ENCODE results near the gene TM4SF4.

DNA sequence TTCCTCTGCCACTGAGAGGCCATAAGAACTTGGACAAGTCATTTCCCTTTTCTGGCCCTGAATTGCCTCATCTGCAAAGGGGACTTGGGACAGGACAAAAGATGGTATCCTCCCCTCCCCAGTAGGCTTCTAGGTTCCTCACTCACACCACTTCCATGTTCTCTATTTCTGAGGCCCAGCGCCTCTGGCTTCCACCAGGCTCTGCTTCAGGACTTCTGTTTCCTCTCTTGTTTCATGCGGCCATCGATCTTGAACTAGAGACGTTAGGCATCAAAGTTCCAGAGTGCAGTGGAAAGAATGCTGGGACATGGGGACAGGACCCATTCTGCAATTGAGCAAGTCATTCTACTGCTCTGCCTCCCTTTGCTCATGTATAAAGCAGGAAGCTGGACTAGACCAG lies 1.7 kb downstream of the TM4SF4 start:
- TF ChIP-seq, protein P1, sequence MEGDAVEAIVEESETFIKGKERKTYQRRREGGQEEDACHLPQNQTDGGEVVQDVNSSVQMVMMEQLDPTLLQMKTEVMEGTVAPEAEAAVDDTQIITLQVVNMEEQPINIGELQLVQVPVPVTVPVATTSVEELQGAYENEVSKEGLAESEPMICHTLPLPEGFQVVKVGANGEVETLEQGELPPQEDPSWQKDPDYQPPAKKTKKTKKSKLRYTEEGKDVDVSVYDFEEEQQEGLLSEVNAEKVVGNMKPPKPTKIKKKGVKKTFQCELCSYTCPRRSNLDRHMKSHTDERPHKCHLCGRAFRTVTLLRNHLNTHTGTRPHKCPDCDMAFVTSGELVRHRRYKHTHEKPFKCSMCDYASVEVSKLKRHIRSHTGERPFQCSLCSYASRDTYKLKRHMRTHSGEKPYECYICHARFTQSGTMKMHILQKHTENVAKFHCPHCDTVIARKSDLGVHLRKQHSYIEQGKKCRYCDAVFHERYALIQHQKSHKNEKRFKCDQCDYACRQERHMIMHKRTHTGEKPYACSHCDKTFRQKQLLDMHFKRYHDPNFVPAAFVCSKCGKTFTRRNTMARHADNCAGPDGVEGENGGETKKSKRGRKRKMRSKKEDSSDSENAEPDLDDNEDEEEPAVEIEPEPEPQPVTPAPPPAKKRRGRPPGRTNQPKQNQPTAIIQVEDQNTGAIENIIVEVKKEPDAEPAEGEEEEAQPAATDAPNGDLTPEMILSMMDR (conservative IDR thresholded peaks at IDR 0.05 in 1 of 2, IDR thresholded peaks at IDR 0.05 in 1 of 2; ENCODE audit: low read depth in 1 of 2, low read length in 2 of 2) = no peak
- TF ChIP-seq EZH2 (IDR thresholded peaks at IDR 0.05; ENCODE audit: low read length, missing control alignments) = no peak
